Loucy (cell line): ENCODE measurements around the gene CLEC9A.

ENCODE experiments used
- H2AFZ ChIP-seq: fragments of 200-600 bp; sonication (generic); 2 replicates; pipeline ENCODE4 v1.6.0; 2016; ENCODE audit warnings: antibody characterized with exemption, mild to moderate bottlenecking, low read length, moderate library complexity
- H3F3A ChIP-seq: fragments of 200-600 bp; 2 replicates; pipeline ENCODE4 v1.6.0; 2016; ENCODE audit warnings: antibody characterized with exemption, low read depth, mild to moderate bottlenecking
- H3K27me3 ChIP-seq: fragments of 200-600 bp; sonication (generic); 2 replicates; pipeline ENCODE4 v1.6.1; 2014; ENCODE audit warnings: low read length, mild to moderate bottlenecking; ENCODE audit not compliant: insufficient read depth, poor library complexity, severe bottlenecking
- H3K36me3 ChIP-seq: fragments of 200-600 bp; sonication (generic); 2 replicates; pipeline ENCODE4 v1.6.1; 2016; ENCODE audit warnings: low read length; ENCODE audit not compliant: insufficient read depth
- H3K4me1 ChIP-seq: fragments of 200-600 bp; sonication (generic); 2 replicates; pipeline ENCODE4 v1.5.1; 2014; ENCODE audit warnings: low read length, mild to moderate bottlenecking; ENCODE audit not compliant: insufficient read depth, poor library complexity, severe bottlenecking
- H3K4me2 ChIP-seq: fragments of 200-600 bp; sonication (generic); 2 replicates; pipeline ENCODE4 v1.6.0; 2014; ENCODE audit warnings: antibody characterized with exemption, low read length, low read depth, mild to moderate bottlenecking; ENCODE audit not compliant: poor library complexity, severe bottlenecking
- H3K4me3 ChIP-seq: fragments of 200-600 bp; sonication (generic); 2 replicates; pipeline ENCODE4 v1.5.1; 2014; ENCODE audit warnings: low read length, mild to moderate bottlenecking, mixed read lengths; ENCODE audit not compliant: poor library complexity, severe bottlenecking
- H3K79me2 ChIP-seq: fragments of 200-600 bp; sonication (generic); 2 replicates; pipeline ENCODE4 v1.6.1; 2014; ENCODE audit warnings: low read length; ENCODE audit not compliant: insufficient read depth
- H3K9ac ChIP-seq: fragments of 200-600 bp; sonication (generic); 2 replicates; pipeline ENCODE4 v1.6.0; 2014; ENCODE audit warnings: mild to moderate bottlenecking, low read depth, low read length, moderate library complexity; ENCODE audit not compliant: poor library complexity, severe bottlenecking
- H3K9me2 ChIP-seq: fragments of 200-600 bp; sonication (generic); replicated peaks from 2 replicates; pipeline ENCODE4 v1.6.1; 2016; ENCODE audit warnings: low read depth, low read length, mixed read lengths
- H3K9me3 ChIP-seq: fragments of 200-600 bp; sonication (generic); 2 replicates; pipeline ENCODE4 v1.6.1; 2014; ENCODE audit warnings: mild to moderate bottlenecking, antibody characterized with exemption, low read length, low read depth; ENCODE audit not compliant: insufficient read depth
- H4K20me1 ChIP-seq: fragments of 200-600 bp; sonication (generic); 2 replicates; pipeline ENCODE4 v1.6.0; 2014; ENCODE audit warnings: antibody characterized with exemption, low read length, mild to moderate bottlenecking; ENCODE audit not compliant: insufficient read depth, poor library complexity, severe bottlenecking
- EZH2phosphoT487 ChIP-seq: fragments of 200-600 bp; IDR thresholded peaks from 2 replicates; pipeline ENCODE4 v1.6.1; 2018; ENCODE audit warnings: antibody characterized with exemption, mild to moderate bottlenecking, moderate library complexity, borderline replicate concordance
- TF ChIP-seq, protein P1 (sequence below): fragments of 200-600 bp; sonication (generic); conservative IDR thresholded peaks from 2 replicates; pipeline ENCODE4 v1.5.1; 2014; ENCODE audit warnings: mild to moderate bottlenecking, antibody characterized with exemption, low read length

CLEC9A gene

GRCh38 chr12:10067264-10067663 lies 36.8 kb downstream of the CLEC9A start:
- Histone ChIP-seq H3F3A (no peaks in the 10 kb centered on the region), H3K9me2 (no peaks in the 10 kb centered on the region), H3K4me2 (no peak overlapping the region), H3K79me2 (no peaks in the 10 kb centered on the region), H3K4me3 (no peak overlapping the region), H3K4me1 (peaks cover 20% of the 10 kb centered on the region), H3K27me3 (no peaks in the 10 kb centered on the region), H4K20me1 (no peaks in the 10 kb centered on the region), H3K9ac (no peak overlapping the region), H2AFZ (no peak overlapping the region), H3K36me3 (no peaks in the 10 kb centered on the region), H3K9me3 (no peaks in the 10 kb centered on the region)
- TF ChIP-seq, protein P1, sequence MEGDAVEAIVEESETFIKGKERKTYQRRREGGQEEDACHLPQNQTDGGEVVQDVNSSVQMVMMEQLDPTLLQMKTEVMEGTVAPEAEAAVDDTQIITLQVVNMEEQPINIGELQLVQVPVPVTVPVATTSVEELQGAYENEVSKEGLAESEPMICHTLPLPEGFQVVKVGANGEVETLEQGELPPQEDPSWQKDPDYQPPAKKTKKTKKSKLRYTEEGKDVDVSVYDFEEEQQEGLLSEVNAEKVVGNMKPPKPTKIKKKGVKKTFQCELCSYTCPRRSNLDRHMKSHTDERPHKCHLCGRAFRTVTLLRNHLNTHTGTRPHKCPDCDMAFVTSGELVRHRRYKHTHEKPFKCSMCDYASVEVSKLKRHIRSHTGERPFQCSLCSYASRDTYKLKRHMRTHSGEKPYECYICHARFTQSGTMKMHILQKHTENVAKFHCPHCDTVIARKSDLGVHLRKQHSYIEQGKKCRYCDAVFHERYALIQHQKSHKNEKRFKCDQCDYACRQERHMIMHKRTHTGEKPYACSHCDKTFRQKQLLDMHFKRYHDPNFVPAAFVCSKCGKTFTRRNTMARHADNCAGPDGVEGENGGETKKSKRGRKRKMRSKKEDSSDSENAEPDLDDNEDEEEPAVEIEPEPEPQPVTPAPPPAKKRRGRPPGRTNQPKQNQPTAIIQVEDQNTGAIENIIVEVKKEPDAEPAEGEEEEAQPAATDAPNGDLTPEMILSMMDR, result no peak
- no peak for TF ChIP-seq EZH2phosphoT487

- H3K27me3 ChIP-seq, result no peaks in the 10 kb centered on the region
- no peaks in the 10 kb centered on the region for H3K9me2 ChIP-seq
- peaks cover 20% of the 10 kb centered on the region for H3K4me1 ChIP-seq
- no peak for TF ChIP-seq EZH2phosphoT487
- TF ChIP-seq, protein P1, result no peak
- H3K9me3 ChIP-seq, result no peaks in the 10 kb centered on the region
- no peak overlapping the region for H3K9ac ChIP-seq
- H3K4me3 ChIP-seq, result no peak overlapping the region
- no peaks in the 10 kb centered on the region for H4K20me1 ChIP-seq
- H3K79me2 ChIP-seq, result no peaks in the 10 kb centered on the region
- no peaks in the 10 kb centered on the region for H3F3A ChIP-seq
- H3K36me3 ChIP-seq, result no peaks in the 10 kb centered on the region
- no peak overlapping the region for H2AFZ ChIP-seq
- no peak overlapping the region for H3K4me2 ChIP-seq
Measured at GRCh38 chr12:10067942-10068341, 37.5 kb downstream of the CLEC9A start.

- Histone ChIP-seq H3K4me2 (no peak overlapping the region), H3K9me2 (no peaks in the 10 kb centered on the region), H3F3A (no peaks in the 10 kb centered on the region), H3K27me3 (no peaks in the 10 kb centered on the region), H3K36me3 (no peaks in the 10 kb centered on the region), H4K20me1 (no peaks in the 10 kb centered on the region), H3K9ac (no peak overlapping the region), H3K79me2 (no peaks in the 10 kb centered on the region), H3K4me1 (peaks cover 20% of the 10 kb centered on the region), H3K4me3 (no peak overlapping the region), H3K9me3 (no peaks in the 10 kb centered on the region), H2AFZ (no peak overlapping the region)
- no peak for TF ChIP-seq EZH2phosphoT487
- TF ChIP-seq, protein P1, result no peak
Measured at GRCh38 chr12:10068644-10069043, 38.2 kb downstream of the CLEC9A start.
